HEK293 (cell line): Measurements from ENCODE around the gene PIGQ.

Experiments
- KLF1 ChIP-seq: fragments of 450-650 bp; formaldehyde crosslinking; IDR thresholded peaks from 2 replicates; pipeline ENCODE4 v1.5.1; 2016; ENCODE audit warnings: missing biosample characterization, missing genetic modification characterization
- PBX3 ChIP-seq: sonication (generic); formaldehyde crosslinking; IDR thresholded peaks from 2 replicates; pipeline ENCODE4 v1.8.1; 2022; ENCODE audit warnings: mild to moderate bottlenecking, moderate library complexity, missing genetic modification reagents
- REST ChIP-seq: fragments of 450-650 bp; formaldehyde crosslinking; IDR thresholded peaks from 2 replicates; pipeline ENCODE4 v1.5.1; 2016; ENCODE audit warnings: missing biosample characterization, missing genetic modification characterization
- SP2 ChIP-seq: fragments of 450-650 bp; formaldehyde crosslinking; IDR thresholded peaks from 2 replicates; pipeline ENCODE4 v1.5.1; 2016; ENCODE audit warnings: missing biosample characterization, missing genetic modification characterization
- SP3 ChIP-seq: fragments of 450-650 bp; formaldehyde crosslinking; IDR thresholded peaks from 2 replicates; pipeline ENCODE4 v1.5.1; 2016; ENCODE audit warnings: missing biosample characterization, missing genetic modification characterization
- ZFHX2 ChIP-seq: fragments of 450-650 bp; formaldehyde crosslinking; conservative IDR thresholded peaks from 2 replicates; pipeline ENCODE4 v1.5.1; 2016; ENCODE audit warnings: missing biosample characterization, missing genetic modification characterization
- ZNF133 ChIP-seq: fragments of 450-650 bp; formaldehyde crosslinking; IDR thresholded peaks from 2 replicates; pipeline ENCODE4 v1.5.1; 2016; ENCODE audit warnings: missing biosample characterization, missing genetic modification characterization
- ZNF16 ChIP-seq: fragments of 450-650 bp; formaldehyde crosslinking; IDR thresholded peaks from 2 replicates; pipeline ENCODE4 v1.5.1; 2016; ENCODE audit warnings: low read depth, missing biosample characterization, missing genetic modification characterization
- ZNF48 ChIP-seq: fragments of 450-650 bp; formaldehyde crosslinking; IDR thresholded peaks from 2 replicates; pipeline ENCODE4 v1.5.1; 2016; ENCODE audit warnings: missing biosample characterization, missing genetic modification characterization
- ZNF580 ChIP-seq: fragments of 450-650 bp; formaldehyde crosslinking; IDR thresholded peaks from 2 replicates; pipeline ENCODE4 v1.5.1; 2016; ENCODE audit warnings: missing biosample characterization, missing genetic modification characterization
- ZNF624 ChIP-seq: fragments of 450-650 bp; formaldehyde crosslinking; IDR thresholded peaks from 2 replicates; pipeline ENCODE4 v1.5.1; 2017; ENCODE audit warnings: missing biosample characterization, missing genetic modification characterization
- ZNF629 ChIP-seq: fragments of 450-650 bp; formaldehyde crosslinking; IDR thresholded peaks from 2 replicates; pipeline ENCODE4 v1.5.1; 2017; ENCODE audit warnings: missing biosample characterization, missing genetic modification characterization
- ZNF654 ChIP-seq: fragments of 450-650 bp; formaldehyde crosslinking; IDR thresholded peaks from 2 replicates; pipeline ENCODE4 v1.5.1; 2016; ENCODE audit warnings: low read depth, missing biosample characterization, missing genetic modification characterization
- TF ChIP-seq, protein P1 (sequence below): fragments of 450-650 bp; formaldehyde crosslinking; IDR thresholded peaks from 2 replicates; pipeline ENCODE4 v1.5.1; 2016; ENCODE audit warnings: missing biosample characterization, missing genetic modification characterization

GRCh38 chr16:588889-589657 lies 19.3 kb downstream of the PIGQ start:
- TF ChIP-seq SP2 (tag by site-specific recombination) (peak; percentile 93), ZNF624 (no peak), ZNF629 (tag by site-specific recombination) (no peak), ZNF48 (tag by site-specific recombination) (no peak), ZNF133 (tag by site-specific recombination) (no peak), PBX3 (0 out of 2 replicates have a peak, but pooled peaks have one; percentile 68), ZNF16 (no peak), SP3 (tag by site-specific recombination) (no peak), ZFHX2 (tag by site-specific recombination) (peak; percentile 72), ZNF654 (no peak), KLF1 (no peak), ZNF580 (no peak), REST (no peak)
- TF ChIP-seq, protein P1, sequence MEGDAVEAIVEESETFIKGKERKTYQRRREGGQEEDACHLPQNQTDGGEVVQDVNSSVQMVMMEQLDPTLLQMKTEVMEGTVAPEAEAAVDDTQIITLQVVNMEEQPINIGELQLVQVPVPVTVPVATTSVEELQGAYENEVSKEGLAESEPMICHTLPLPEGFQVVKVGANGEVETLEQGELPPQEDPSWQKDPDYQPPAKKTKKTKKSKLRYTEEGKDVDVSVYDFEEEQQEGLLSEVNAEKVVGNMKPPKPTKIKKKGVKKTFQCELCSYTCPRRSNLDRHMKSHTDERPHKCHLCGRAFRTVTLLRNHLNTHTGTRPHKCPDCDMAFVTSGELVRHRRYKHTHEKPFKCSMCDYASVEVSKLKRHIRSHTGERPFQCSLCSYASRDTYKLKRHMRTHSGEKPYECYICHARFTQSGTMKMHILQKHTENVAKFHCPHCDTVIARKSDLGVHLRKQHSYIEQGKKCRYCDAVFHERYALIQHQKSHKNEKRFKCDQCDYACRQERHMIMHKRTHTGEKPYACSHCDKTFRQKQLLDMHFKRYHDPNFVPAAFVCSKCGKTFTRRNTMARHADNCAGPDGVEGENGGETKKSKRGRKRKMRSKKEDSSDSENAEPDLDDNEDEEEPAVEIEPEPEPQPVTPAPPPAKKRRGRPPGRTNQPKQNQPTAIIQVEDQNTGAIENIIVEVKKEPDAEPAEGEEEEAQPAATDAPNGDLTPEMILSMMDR (tag by site-specific recombination) = no peak
